Cerebellar nuclear complex (tissue), 1 donor: Measurements from ENCODE around the gene GALNT8.

Source experiments
- DNase-seq, 2 experiments: peaks; one replicate each; lab custom pipeline; 2025; lab: John Stamatoyannopoulos, UW

GALNT8 gene

GRCh38 chr12:4796694-4797482 lies 76.7 kb downstream of the GALNT8 start:
- no peak for DNase-seq

GRCh38 chr12:4800555-4800954 lies 80.4 kb downstream of the GALNT8 start:
- DNase-seq = no peak

GRCh38 chr12:4802841-4803240 lies 82.6 kb downstream of the GALNT8 start:
- DNase-seq = no peak

GRCh38 chr12:4806439-4807115 lies 86.4 kb downstream of the GALNT8 start:
- no peak for DNase-seq

- no peak for DNase-seq
Measured at GRCh38 chr12:4807116-4807783, 87.0 kb downstream of the GALNT8 start.

- no peak for DNase-seq
Measured at GRCh38 chr12:4807813-4808212, 87.6 kb downstream of the GALNT8 start.

GRCh38 chr12:4809013-4809448 lies 88.8 kb downstream of the GALNT8 start:
- no peak for DNase-seq

- DNase-seq = no peak
Measured at GRCh38 chr12:4809449-4810218, 89.4 kb downstream of the GALNT8 start.

GRCh38 chr12:4810219-4810671 lies 90.0 kb downstream of the GALNT8 start:
- no peak for DNase-seq

- DNase-seq = no peak
Measured at GRCh38 chr12:4812624-4813327, 92.6 kb downstream of the GALNT8 start.

- DNase-seq = no peak
Measured at GRCh38 chr12:4813741-4814140, 93.5 kb downstream of the GALNT8 start.

GRCh38 chr12:4814485-4814884 lies 94.3 kb downstream of the GALNT8 start:
- DNase-seq = no peak

- no peak for DNase-seq
Measured at GRCh38 chr12:4816744-4817525, 96.7 kb downstream of the GALNT8 start.

GRCh38 chr12:4817880-4818279 lies 97.7 kb downstream of the GALNT8 start:
- DNase-seq = no peak

GRCh38 chr12:4819654-4820053 lies 99.5 kb downstream of the GALNT8 start:
- no peak for DNase-seq

GRCh38 chr12:4820971-4821370 lies 100.8 kb downstream of the GALNT8 start:
- no peak for DNase-seq
